GM21360 (cell line): ENCODE measurements around the gene DNAJC5G.
"Not testable (repeated sequence)": the region's sequence is repeated elsewhere in the genome, so short reads cannot be mapped to it uniquely, and the experiment has no call there.

Experiments used
- ATAC-seq: cut with Tn5 transposase; IDR thresholded peaks from one replicate; pipeline ENCODE4 v1.9.1; 2021; ENCODE audit warnings: mild to moderate bottlenecking, moderate library complexity; ENCODE audit not compliant: unreplicated experiment

Gene DNAJC5G

GRCh38 chr2:27307545-27308358 is 32.5 kb downstream of the DNAJC5G start:
- no peak for ATAC-seq

DNA sequence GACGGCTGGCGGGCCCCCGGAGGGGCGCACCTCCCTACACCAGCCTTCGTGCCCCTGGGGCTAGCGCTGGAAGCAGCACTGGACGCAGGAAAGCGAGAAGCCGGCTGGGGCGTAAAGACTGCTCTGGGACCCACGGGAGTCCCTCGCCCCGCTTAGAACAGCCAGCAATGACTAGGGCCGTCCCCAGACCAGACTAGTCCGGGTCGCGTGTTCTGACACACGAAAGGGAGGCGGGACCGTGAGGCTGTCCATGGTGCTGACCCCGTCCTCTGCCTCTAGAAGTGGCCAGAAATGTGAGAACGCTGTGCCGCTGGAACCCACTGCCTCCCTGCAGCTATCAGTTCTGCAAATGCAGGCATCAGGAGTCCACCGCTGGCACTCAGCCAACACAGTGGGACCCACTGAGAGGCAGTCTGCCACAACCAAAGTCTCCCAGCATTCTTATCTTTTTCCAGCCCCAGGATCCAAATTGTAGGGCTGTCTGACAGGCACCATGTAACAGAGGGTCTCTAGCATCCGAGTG is 33.2 kb downstream of the DNAJC5G start, which contains the start of gene UCN:
TSS of gene UCN (minus strand) at position 87 of the 523 bp plus-strand sequence. CDS start 550 bp downstream, outside the sequence.
- no peak for ATAC-seq

GRCh38 chr2:27309651-27310050 is 34.4 kb downstream of the DNAJC5G start:
- ATAC-seq, result no peak

- no peak for ATAC-seq
Measured at GRCh38 chr2:27312152-27312551, 36.9 kb downstream of the DNAJC5G start.

DNA sequence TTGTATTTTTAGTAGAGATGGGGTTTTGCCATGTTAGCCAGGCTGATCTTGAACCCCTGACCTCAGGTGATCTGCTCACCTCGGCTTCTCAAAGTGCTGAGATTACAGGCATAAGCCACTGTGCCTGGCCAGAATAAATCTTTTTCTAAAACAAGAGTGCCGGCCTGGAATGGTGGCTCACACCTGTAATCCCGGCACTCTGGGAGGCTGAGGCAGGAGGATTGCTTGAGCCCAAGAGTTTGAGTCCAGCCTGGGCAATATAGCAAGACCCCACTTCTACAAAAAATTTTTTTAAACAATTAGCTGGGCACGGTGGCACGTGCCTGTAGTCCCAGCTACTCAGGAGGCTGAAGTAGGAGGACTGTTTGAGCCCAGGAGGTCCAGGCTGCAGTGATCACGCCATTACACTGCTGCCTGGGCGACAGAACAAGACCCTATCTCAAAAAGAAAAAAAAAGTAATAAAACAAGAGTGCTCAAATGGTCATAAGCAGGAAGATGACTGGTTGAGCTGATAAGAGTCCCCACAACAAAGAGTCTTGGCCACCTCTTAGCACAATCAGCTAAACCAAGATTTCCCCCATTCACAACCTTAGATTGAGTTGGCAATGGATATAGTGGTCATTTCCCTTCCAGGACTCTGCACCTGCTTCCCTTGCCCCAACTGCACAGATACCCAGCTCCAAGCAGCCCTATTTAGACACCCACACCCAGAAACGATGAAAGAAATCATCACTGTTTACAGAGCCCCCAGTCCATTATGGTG is 38.8 kb downstream of the DNAJC5G start:
- no peak for ATAC-seq

GRCh38 chr2:27314709-27315108 is 39.5 kb downstream of the DNAJC5G start:
- no peak for ATAC-seq

DNA sequence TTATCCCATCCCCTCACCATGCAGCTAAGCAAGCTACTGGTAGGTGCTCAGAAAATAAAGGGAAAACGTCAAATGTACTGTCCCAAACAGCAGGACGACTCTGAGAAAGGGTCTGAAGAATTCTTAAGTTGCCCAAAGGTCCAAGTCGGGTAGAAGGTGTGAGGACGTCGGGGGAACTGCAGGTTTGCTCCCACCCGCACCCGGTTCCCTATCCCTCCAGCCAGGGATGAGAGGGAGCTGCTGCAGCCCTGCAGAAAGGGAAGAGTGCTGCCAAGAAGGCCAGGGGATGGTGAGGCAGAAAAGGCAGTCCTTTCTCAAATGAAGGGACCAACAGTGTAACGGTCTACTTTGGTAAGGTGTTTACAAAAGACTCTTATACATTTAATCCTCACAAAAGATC is 39.9 kb downstream of the DNAJC5G start:
- no peak for ATAC-seq

DNA sequence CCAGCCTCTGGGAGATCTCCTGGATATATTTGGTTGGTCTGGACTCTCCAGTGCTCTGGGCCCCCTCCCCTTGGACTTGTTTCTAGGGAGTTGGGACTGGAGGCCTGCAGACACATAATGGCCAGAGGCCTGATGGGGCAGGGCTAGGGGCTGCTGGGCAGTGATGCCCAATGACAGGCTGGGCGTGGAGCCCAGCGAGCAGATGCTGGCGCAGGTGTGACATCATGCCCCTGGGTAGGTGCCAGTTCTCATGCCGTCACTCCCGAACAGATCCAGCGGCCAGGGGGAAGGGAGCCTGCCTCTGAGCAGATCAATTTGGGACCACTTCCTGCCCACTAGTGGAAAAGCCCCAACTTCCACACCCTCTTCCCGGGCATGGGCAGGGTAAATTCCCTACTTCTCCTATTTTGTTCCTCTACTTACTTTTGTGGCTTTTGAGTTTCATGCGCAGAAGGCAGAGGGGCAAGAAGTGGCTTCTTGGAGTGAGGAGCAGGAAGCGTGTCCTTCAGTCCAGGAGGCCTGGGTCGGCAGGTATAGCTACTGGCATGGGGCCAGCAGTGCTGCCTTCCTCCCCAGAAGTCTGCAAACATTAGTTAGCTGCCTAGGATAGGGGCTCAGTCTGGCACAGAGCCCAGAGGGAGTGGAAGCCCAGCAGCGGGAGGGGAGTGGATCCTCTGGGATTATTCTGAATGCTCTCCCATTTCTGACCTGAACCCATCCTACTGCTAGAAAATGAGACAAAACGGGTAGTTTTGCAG is 41.6 kb downstream of the DNAJC5G start:
- ATAC-seq, result no peak

DNA sequence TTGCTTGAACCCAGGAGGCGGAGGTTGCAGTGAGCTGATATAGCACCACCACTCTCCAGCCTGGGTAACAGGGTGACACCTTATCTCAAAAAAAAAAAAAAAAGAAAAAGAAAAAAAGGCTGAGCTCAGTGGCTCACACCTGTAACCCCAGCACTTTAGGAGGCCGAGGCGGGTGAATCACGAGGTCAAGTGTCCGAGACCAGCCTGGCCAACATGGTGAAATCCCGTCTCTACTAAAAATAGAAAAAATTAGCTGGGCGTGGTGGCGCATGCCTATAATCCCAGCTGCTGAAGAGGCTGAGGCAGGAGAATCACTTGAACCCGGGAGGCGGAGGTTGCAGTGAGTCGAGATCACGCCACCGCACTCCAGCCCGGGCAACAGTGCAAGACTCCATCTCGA is 44.6 kb downstream of the DNAJC5G start:
- ATAC-seq, result not testable (repeated sequence)

DNA sequence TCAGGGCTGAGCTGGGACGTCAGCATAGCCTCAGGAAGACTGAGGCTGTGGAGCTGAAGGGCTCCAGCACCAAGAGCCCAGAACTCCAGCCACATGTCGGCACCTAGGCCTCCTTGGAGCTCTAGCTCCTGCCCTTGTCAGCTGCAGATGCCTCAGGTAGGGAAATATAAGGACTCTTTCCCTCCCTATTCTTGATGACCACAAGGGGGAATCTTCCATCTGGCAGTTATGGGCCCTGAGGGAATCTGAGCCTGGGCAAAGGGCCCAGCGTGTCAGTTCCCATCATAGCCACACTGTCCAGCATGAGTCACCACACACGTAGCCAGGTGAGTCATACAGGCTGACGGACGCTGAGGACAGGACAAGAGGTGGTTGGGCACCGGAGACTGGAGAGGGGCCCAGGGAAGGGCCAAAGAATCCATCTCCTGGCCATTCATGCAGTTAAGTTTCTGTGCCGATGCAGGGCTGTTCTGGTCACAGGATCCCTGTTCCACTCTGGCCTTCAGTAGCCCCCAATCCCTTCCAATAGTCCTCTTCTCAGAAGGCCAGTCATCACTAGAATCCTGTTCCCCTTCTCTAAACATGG is 45.8 kb downstream of the DNAJC5G start:
- no peak for ATAC-seq

DNA sequence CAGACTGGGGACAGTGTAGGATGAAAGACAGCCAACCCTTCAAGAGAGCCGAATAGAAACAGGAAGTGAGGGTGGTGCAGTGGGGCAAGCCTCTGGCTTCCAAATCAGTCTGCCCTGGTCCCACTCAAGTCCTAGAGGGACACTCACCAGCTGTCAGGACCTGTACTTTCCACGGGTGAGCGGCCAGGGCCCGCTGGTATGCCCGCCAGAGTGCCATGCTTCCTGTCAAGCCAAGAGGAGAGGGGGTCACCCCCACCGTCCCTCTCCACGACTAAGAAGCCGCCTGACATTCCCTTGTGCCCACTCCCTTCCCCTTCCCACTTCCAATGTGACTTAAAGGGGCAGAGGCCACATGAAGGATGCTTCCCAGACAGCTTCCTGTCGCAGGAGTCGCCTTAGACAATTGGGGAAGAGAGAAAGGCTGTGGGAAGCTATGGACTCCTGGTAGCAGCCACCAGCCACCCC is 47.1 kb downstream of the DNAJC5G start:
- ATAC-seq, result peak; percentile 20

- ATAC-seq, result peak; percentile 82
Measured at GRCh38 chr2:27322766-27323595, 47.7 kb downstream of the DNAJC5G start, which contains the start of gene MPV17. Gene MPV17 (minus strand): TSS chr2:27323097. CDS start chr2:27322517, 580 bp downstream.

DNA sequence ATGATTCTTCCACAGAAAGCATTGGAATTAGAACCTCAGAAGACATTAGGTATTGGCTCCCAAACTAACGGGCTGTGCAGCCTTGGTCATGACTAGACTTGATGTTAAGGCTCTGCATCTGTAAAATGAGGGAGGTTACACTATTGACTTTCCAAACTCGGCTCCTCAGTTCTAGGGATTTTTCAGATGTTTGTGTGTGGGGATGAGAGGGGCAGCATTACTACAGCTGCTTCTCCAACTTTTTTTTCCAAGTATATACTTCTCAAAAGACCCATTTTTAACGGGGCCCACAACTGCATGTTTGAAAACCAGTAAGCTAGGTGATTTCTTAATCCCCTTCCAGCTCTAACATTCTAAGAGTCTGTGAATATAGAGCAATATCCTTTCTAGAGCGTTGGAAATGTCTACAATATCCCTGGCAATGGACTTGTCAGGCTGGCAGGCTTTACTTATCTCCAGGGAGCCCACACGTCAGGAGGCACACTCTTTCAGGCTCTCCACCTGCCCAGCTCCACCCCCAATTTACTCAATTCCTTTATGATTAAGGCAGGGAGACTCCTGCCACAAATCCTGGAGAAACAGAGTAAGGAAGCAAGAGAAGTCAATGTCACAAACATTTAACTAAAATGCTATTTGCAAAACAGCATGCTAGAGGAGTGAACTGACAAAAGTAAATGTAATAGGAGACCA is 48.5 kb downstream of the DNAJC5G start:
- no peak for ATAC-seq

DNA sequence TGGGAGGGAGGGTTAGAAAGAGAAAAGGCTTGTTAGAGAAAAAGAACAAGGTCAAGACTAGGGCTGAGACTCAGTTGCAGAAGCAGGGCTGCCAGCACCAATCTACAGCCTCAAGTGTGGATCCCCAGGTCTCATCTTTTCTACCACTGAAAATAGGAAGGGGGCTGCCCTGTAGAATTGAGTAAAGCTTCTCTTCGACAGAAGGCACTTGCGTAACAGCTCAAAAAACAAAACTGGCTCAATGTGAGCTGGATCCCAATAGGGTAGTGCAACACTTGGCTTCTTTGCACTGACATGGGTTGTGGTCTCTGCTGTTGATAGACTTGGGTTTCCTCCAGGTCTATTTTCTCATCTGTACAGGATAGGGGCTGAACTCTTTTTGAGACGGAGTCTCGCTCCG is 49.5 kb downstream of the DNAJC5G start:
- no peak for ATAC-seq
